ENCODE results near the gene ATG16L1. TPM values are rescaled to one million over a fixed set of nuclear protein-coding genes. Genes with fewer than 3 reads are reported as not detected.

Gene ATG16L1
- polyA plus RNA-seq, 3 donors: 3.3 to 22.9 (median 4.3) TPM

GRCh38 chr2:233270366-233270765 is 18.9 kb downstream of the ATG16L1 start:
- H3K9ac ChIP-seq (ENCODE audit: insufficient read depth, low read length, poor library complexity, severe bottlenecking): no peak overlapping the region
- no peaks in the 10 kb centered on the region for H3K27me3 ChIP-seq (ENCODE audit: control insufficient read depth in 2 of 2, insufficient read depth in 2 of 2, low read length in 2 of 2)
- H3K27ac ChIP-seq (ENCODE audit: low read depth in 1 of 2, low read length in 2 of 2): no peak overlapping the region
- H3K9me3 ChIP-seq (replicated peaks in 1 of 2; ENCODE audit: control insufficient read depth in 1 of 2, insufficient read depth in 1 of 2, low read length in 2 of 2): no peaks in the 10 kb centered on the region
- peaks cover 88 to 100% of the 10 kb centered on the region in 2 donors for H3K36me3 ChIP-seq (replicated peaks in 1 of 2; ENCODE audit: control insufficient read depth in 1 of 2, insufficient read depth in 2 of 2, low read length in 2 of 2)
- peaks cover 90 to 97% of the 10 kb centered on the region in 2 donors for H3K36me3 Mint-ChIP-seq
- H3K4me2 ChIP-seq (replicated peaks; ENCODE audit: extremely low read depth, low read length, poor library complexity, severe bottlenecking): no peak overlapping the region
- no peak overlapping the region for H2AFZ ChIP-seq (ENCODE audit: insufficient read depth, low read depth, low read length, poor library complexity, severe bottlenecking)
- H3K27ac Mint-ChIP-seq: peak overlapping the region in 2 of 7 donors; percentile 20 to 73
- intact Hi-C loops (cut with micrococcal nuclease): no loop called here
- peaks cover 0 to 2% (median 0%) of the 10 kb centered on the region in 3 donors for H3K27me3 Mint-ChIP-seq (ENCODE audit: low read depth in 3 of 3)
- H3K4me1 ChIP-seq (ENCODE audit: control insufficient read depth in 1 of 2, insufficient read depth in 2 of 2, low read length in 2 of 2): no peaks in the 10 kb centered on the region
- WGBS (ENCODE audit: insufficient coverage): no CpG with 5 or more reads among the region's 5 CpGs
- no peak for DNase-seq
- no peak overlapping the region for H3K4me3 ChIP-seq (replicated peaks in 1 of 3; ENCODE audit: low read depth in 2 of 3, low read length in 3 of 3)
- no peaks in the 10 kb centered on the region for H4K20me1 ChIP-seq (ENCODE audit: insufficient read depth, low read length)
- TF ChIP-seq, protein P1, sequence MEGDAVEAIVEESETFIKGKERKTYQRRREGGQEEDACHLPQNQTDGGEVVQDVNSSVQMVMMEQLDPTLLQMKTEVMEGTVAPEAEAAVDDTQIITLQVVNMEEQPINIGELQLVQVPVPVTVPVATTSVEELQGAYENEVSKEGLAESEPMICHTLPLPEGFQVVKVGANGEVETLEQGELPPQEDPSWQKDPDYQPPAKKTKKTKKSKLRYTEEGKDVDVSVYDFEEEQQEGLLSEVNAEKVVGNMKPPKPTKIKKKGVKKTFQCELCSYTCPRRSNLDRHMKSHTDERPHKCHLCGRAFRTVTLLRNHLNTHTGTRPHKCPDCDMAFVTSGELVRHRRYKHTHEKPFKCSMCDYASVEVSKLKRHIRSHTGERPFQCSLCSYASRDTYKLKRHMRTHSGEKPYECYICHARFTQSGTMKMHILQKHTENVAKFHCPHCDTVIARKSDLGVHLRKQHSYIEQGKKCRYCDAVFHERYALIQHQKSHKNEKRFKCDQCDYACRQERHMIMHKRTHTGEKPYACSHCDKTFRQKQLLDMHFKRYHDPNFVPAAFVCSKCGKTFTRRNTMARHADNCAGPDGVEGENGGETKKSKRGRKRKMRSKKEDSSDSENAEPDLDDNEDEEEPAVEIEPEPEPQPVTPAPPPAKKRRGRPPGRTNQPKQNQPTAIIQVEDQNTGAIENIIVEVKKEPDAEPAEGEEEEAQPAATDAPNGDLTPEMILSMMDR (IDR thresholded peaks at IDR 0.05): no peak
- peaks cover 2% of the 10 kb centered on the region for H3K4me1 Mint-ChIP-seq
- H3K9me3 Mint-ChIP-seq: no peaks in the 10 kb centered on the region
- H3K4me3 Mint-ChIP-seq: no peak overlapping the region
- H3K79me2 ChIP-seq (ENCODE audit: insufficient read depth, low read length): no peaks in the 10 kb centered on the region

DNA sequence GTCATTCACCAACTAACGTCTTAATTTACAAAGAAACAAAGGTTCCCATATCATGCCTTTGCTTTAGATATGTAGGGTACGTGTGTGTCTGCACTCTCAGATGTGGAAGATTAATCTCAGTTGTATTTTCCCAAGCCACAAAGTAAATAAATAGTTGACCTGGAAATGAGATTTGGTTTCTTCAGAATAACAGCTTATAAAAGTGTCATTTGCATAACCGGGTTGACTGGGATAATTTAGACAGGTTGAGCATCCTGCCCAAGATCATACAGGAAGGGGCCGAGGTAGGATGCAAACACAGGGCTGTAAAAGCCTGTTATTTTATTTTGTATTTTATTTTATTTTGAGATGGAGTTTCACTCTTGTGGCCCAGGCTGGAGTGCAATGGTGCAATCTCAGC is 19.5 kb downstream of the ATG16L1 start:
- Mint-ChIP-seq H3K27ac (peak overlapping the region in 1 of 7 donors; percentile 73), H3K4me3 (no peak overlapping the region), H3K27me3 (ENCODE audit: low read depth in 3 of 3) (peaks cover 0 to 2% (median 0%) of the 10 kb centered on the region in 3 donors), H3K9me3 (no peaks in the 10 kb centered on the region), H3K36me3 (peaks cover 92 to 97% of the 10 kb centered on the region in 2 donors), H3K4me1 (peaks cover 2% of the 10 kb centered on the region)
- Histone ChIP-seq H3K9ac (ENCODE audit: insufficient read depth, low read length, poor library complexity, severe bottlenecking) (no peak overlapping the region), H3K36me3 (replicated peaks in 1 of 2; ENCODE audit: control insufficient read depth in 1 of 2, insufficient read depth in 2 of 2, low read length in 2 of 2) (peaks cover 89 to 100% of the 10 kb centered on the region in 2 donors), H3K4me1 (ENCODE audit: control insufficient read depth in 1 of 2, insufficient read depth in 2 of 2, low read length in 2 of 2) (no peaks in the 10 kb centered on the region), H3K9me3 (replicated peaks in 1 of 2; ENCODE audit: control insufficient read depth in 1 of 2, insufficient read depth in 1 of 2, low read length in 2 of 2) (no peaks in the 10 kb centered on the region), H3K79me2 (ENCODE audit: insufficient read depth, low read length) (no peaks in the 10 kb centered on the region), H3K4me3 (replicated peaks in 1 of 3; ENCODE audit: low read depth in 2 of 3, low read length in 3 of 3) (no peak overlapping the region), H4K20me1 (ENCODE audit: insufficient read depth, low read length) (no peaks in the 10 kb centered on the region), H3K27ac (ENCODE audit: low read depth in 1 of 2, low read length in 2 of 2) (no peak overlapping the region), H3K4me2 (replicated peaks; ENCODE audit: extremely low read depth, low read length, poor library complexity, severe bottlenecking) (no peak overlapping the region), H2AFZ (ENCODE audit: insufficient read depth, low read depth, low read length, poor library complexity, severe bottlenecking) (no peak overlapping the region), H3K27me3 (ENCODE audit: control insufficient read depth in 2 of 2, insufficient read depth in 2 of 2, low read length in 2 of 2) (no peaks in the 10 kb centered on the region)
- no peak for DNase-seq
- 100% methylated on average over 2 of the region's 4 CpGs for WGBS (ENCODE audit: insufficient coverage)
- TF ChIP-seq, protein P1 (IDR thresholded peaks at IDR 0.05): no peak
- intact Hi-C loops (cut with micrococcal nuclease): no loop called here

All from CD14-positive monocyte (primary cell).